Bronchial smooth muscle cell (primary cell): Measurements from ENCODE around the gene OR7A10. TPM values are rescaled to one million over a fixed set of nuclear protein-coding genes. Genes with fewer than 3 reads are reported as not detected.

ENCODE experiments used
- total RNA-seq: library from RNA; depleted of rRNA; stranded (reverse); fragments of >200 nt; gene quantifications from 2 replicates; pipeline ENCODE4 v1.2.1, GENCODE V29; 2014

The OR7A10 gene
- total RNA-seq, result not detected in 2 replicates

GRCh38 chr19:14848822-14849221 is at the start of gene OR7A10:
Gene OR7A10, minus strand, starts transcription at chr19:14848922. Its CDS starts 7,045 bp downstream, at chr19:14841877.

GRCh38 chr19:14886032-14886431 is 37.3 kb upstream of the OR7A10 start, which contains the start of gene OR7A17:
Gene OR7A17, minus strand, starts transcription at chr19:14886132. Its CDS starts 4,777 bp downstream, at chr19:14881355.

GRCh38 chr19:14835011-14835410 is 13.7 kb downstream of the OR7A10 start, which contains the start of the genes OR7A5 and OR7C1:
Gene OR7A5, minus strand, starts transcription at chr19:14835185. Its CDS starts 6,944 bp downstream, at chr19:14828241.
Gene OR7C1, minus strand, starts transcription at chr19:14835185. Its CDS starts 35,049 bp downstream, at chr19:14800136.

Other genes with a start within 250 kb of the OR7A10 start
- not detected in 2 replicates for gene ADGRE3, start 174.1 kb downstream of the OR7A10 start, total RNA-seq
- gene ZNF333, start 158.9 kb downstream of the OR7A10 start, total RNA-seq, result 20.5 and 32.8 TPM in 2 replicates
- gene ADGRE2, start 70.4 kb downstream of the OR7A10 start, total RNA-seq, result under 0.01 TPM in 1 of 2 replicates, not detected in the other
- not detected in 2 replicates for gene OR7A5, start 13.7 kb downstream of the OR7A10 start, total RNA-seq
- not detected in 2 replicates for gene OR7C1, start 13.7 kb downstream of the OR7A10 start, total RNA-seq
- not detected in 2 replicates for gene OR7A17, start 37.2 kb upstream of the OR7A10 start, total RNA-seq
- gene OR7C2, start 92.6 kb upstream of the OR7A10 start, total RNA-seq, result not detected in 2 replicates
- not detected in 2 replicates for gene SLC1A6, start 130.9 kb upstream of the OR7A10 start, total RNA-seq
- gene CASP14, start 200.6 kb upstream of the OR7A10 start, total RNA-seq, result not detected in 2 replicates
- gene OR1I1, start 233.3 kb upstream of the OR7A10 start, total RNA-seq, result 0.26 TPM in 1 of 2 replicates, not detected in the other